Endothelial cell (in vitro differentiated cells): ENCODE measurements around the gene NUTM2G. TPM values are rescaled to one million over a fixed set of nuclear protein-coding genes. Genes with fewer than 3 reads are reported as not detected.
"Not testable (repeated sequence)": the region's sequence is repeated elsewhere in the genome, so short reads cannot be mapped to it uniquely, and the experiment has no call there.

Experiments used
- DNase-seq: peaks from one replicate; pipeline ENCODE4 v3.0.0; 2021; ENCODE audit warnings: low spot score
- H3K27ac Mint-ChIP-seq: one replicate; pipeline ENCODE4 v1.8.0; 2021; ENCODE audit warnings: mixed read lengths, inconsistent platforms; ENCODE audit not compliant: unreplicated experiment
- H3K27me3 Mint-ChIP-seq: one replicate; pipeline ENCODE4 v1.8.0; 2021; ENCODE audit warnings: mild to moderate bottlenecking, moderate library complexity, mixed read lengths, inconsistent platforms; ENCODE audit not compliant: unreplicated experiment
- H3K36me3 Mint-ChIP-seq: one replicate; pipeline ENCODE4 v1.8.0; 2021; ENCODE audit warnings: mild to moderate bottlenecking, low read depth, mixed read lengths, inconsistent platforms; ENCODE audit not compliant: unreplicated experiment
- H3K4me1 Mint-ChIP-seq: one replicate; pipeline ENCODE4 v1.8.0; 2021; ENCODE audit warnings: mild to moderate bottlenecking, mixed read lengths, inconsistent platforms; ENCODE audit not compliant: unreplicated experiment
- H3K4me3 Mint-ChIP-seq: one replicate; pipeline ENCODE4 v1.8.0; 2021; ENCODE audit warnings: mild to moderate bottlenecking, mixed read lengths, inconsistent platforms; ENCODE audit not compliant: unreplicated experiment
- H3K9me3 Mint-ChIP-seq: one replicate; pipeline ENCODE4 v1.8.0; 2021; ENCODE audit warnings: mixed read lengths, inconsistent platforms; ENCODE audit not compliant: unreplicated experiment
- total RNA-seq: library from RNA; stranded (reverse); fragmentation: NEBNext Ultra II Directional; extraction: Animal tissue kit (Norgen Biotek cat#: 25700); gene quantifications from one replicate; pipeline ENCODE4 v1.2.1, GENCODE V29; 2021; ENCODE audit not compliant: unreplicated experiment

NUTM2G gene
- total RNA-seq, 1 donor from 2014 or later = not detected

DNA sequence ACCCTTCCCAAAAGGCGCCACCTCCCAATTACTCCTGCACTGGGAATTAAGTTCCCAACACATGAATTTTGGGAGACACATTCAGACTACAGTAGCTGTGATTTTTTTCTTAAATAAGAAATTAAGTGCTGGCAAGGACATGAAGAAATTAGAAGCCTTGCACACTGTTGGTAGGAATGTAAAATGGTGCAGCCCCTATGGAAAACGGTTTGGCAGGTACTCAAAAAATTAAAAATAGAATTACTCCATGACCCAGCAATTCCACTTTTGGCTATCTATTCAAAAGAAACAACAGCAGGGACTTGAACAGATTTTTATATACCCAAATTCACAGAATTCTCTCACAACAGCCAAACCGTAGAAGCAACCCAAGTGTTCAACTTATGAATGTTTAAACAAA lies 55.5 kb downstream of the NUTM2G start:
- not testable (repeated sequence) for DNase-seq, H3K4me1 Mint-ChIP-seq, H3K9me3 Mint-ChIP-seq, H3K36me3 Mint-ChIP-seq, H3K27me3 Mint-ChIP-seq, H3K27ac Mint-ChIP-seq, H3K4me3 Mint-ChIP-seq

DNA sequence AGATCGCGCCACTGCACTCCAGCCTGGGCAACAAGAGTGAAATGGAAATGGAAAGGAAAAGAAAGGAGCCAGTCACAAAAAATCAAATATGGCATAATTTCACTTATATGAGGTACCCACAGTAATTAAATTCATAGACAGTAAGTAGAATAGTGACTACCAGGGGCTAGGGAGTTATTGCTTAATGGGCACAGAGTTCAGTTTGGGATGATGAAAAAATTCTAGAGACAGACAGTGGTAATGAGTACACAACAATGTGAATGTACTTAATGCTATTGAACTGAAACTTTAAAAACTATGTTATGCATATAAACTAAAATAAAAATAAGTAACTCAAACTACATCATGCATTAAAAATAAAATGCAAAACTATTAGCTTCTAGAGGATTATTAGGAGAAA lies 56.2 kb downstream of the NUTM2G start:
- DNase-seq, H3K36me3 Mint-ChIP-seq, H3K9me3 Mint-ChIP-seq, H3K27me3 Mint-ChIP-seq, H3K4me3 Mint-ChIP-seq, H3K27ac Mint-ChIP-seq, H3K4me1 Mint-ChIP-seq: not testable (repeated sequence)

Other genes with a start within 250 kb of the NUTM2G start
- gene ZNF510, start 150.8 kb upstream of the NUTM2G start, total RNA-seq = 17.6 TPM
- gene ZNF782, start 74.3 kb upstream of the NUTM2G start, total RNA-seq = 6.5 TPM
- gene CTSV, start 110.3 kb downstream of the NUTM2G start, total RNA-seq = 20.4 TPM